NB4 (cell line): Measurements from ENCODE around the gene MAP3K4.
A peak's percentile ranks its signal among the peaks of the same experiment; 100 is the strongest.

ENCODE experiments used
- DNase-seq: peaks from one replicate; pipeline ENCODE4 v3.0.0; 2010; ENCODE audit warnings: low read depth
- H3K4me3 ChIP-seq: one replicate; pipeline ENCODE4 v1.5.1; 2011; ENCODE audit warnings: mild to moderate bottlenecking, low read depth, low read length, moderate library complexity
- CTCF ChIP-seq: IDR thresholded peaks from one replicate; pipeline ENCODE4 v1.5.1; 2012; ENCODE audit warnings: low read depth, low read length
- MAX ChIP-seq: IDR thresholded peaks from 2 replicates; pipeline ENCODE4 v1.6.1; 2011; ENCODE audit warnings: low read depth, low read length
- MYC ChIP-seq: IDR thresholded peaks from 2 replicates; pipeline ENCODE4 v1.6.1; 2011; ENCODE audit warnings: low read depth, low read length
- POLR2A ChIP-seq: IDR thresholded peaks from 2 replicates; pipeline ENCODE4 v1.6.1; 2011; ENCODE audit warnings: mild to moderate bottlenecking; ENCODE audit not compliant: insufficient read length; ENCODE audit errors: extremely low read depth

MAP3K4 gene

GRCh38 chr6:160991406-160992060, at the start of gene MAP3K4:
Gene MAP3K4 (plus strand): TSS chr6:160991769. CDS start chr6:160991932, 163 bp downstream.
- peak within 1 kb of the TSS; percentile 84 for H3K4me3 ChIP-seq
- TF ChIP-seq MYC (no peak; the same call in 1 of the 2 replicates), CTCF (no peak), MAX (no peak), POLR2A (peak; percentile 29)
- peak; percentile 90 for DNase-seq

- no peak for DNase-seq
- no peak overlapping the region for H3K4me3 ChIP-seq
- TF ChIP-seq MAX (no peak), MYC (no peak), POLR2A (no peak), CTCF (no peak)
These were observed 47.6 kb upstream of the MAP3K4 start for GRCh38 chr6:160943997-160944396.

GRCh38 chr6:160945516-160946177, 45.9 kb upstream of the MAP3K4 start:
- H3K4me3 ChIP-seq: no peak overlapping the region
- TF ChIP-seq CTCF: no peak
- no peak for TF ChIP-seq MAX
- TF ChIP-seq MYC: no peak
- no peak for TF ChIP-seq POLR2A
- DNase-seq: no peak

- no peak for DNase-seq
- TF ChIP-seq MAX (no peak), POLR2A (no peak), MYC (no peak)
- no peak overlapping the region for H3K4me3 ChIP-seq
These were observed 42.0 kb upstream of the MAP3K4 start for GRCh38 chr6:160949531-160949930.

GRCh38 chr6:160950507-160950906, 41.1 kb upstream of the MAP3K4 start:
- DNase-seq: no peak
- H3K4me3 ChIP-seq: no peak overlapping the region
- TF ChIP-seq POLR2A (no peak), MAX (no peak)

- no peak overlapping the region for H3K4me3 ChIP-seq
- TF ChIP-seq MYC (no peak), CTCF (no peak), POLR2A (no peak)
- no peak for DNase-seq
These were observed 40.2 kb upstream of the MAP3K4 start for GRCh38 chr6:160951187-160952030.
